ENCODE measurements around the gene TRIM62.

DNA sequence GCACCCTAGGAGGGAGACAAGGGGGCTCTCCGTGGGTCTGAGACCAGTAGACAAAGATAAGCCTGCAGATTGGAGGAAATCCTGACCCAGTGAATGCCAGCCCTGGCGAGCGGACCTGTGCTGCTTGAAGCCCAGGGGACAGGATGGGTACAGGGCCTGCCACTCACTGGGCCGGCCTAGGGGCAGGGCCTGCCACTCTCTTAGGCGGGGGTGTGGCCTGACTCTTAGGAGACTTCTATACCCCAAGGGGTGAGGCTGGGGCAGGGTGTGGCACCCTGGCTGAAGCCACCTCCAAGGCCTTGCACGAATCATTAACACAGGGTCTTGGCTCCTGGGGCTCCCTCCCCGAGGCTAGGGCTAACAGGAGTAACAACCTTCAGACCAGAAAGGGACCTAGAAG, 30.7 kb downstream of the TRIM62 start:
- TF ChIP-seq, protein P1, sequence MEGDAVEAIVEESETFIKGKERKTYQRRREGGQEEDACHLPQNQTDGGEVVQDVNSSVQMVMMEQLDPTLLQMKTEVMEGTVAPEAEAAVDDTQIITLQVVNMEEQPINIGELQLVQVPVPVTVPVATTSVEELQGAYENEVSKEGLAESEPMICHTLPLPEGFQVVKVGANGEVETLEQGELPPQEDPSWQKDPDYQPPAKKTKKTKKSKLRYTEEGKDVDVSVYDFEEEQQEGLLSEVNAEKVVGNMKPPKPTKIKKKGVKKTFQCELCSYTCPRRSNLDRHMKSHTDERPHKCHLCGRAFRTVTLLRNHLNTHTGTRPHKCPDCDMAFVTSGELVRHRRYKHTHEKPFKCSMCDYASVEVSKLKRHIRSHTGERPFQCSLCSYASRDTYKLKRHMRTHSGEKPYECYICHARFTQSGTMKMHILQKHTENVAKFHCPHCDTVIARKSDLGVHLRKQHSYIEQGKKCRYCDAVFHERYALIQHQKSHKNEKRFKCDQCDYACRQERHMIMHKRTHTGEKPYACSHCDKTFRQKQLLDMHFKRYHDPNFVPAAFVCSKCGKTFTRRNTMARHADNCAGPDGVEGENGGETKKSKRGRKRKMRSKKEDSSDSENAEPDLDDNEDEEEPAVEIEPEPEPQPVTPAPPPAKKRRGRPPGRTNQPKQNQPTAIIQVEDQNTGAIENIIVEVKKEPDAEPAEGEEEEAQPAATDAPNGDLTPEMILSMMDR (conservative IDR thresholded peaks at IDR 0.05): no peak
- no peak for TF ChIP-seq EZH2 (IDR thresholded peaks at IDR 0.05; ENCODE audit: low read depth)

Measured in PC-9 (cell line).